GM23338 (cell line): ENCODE data around the gene PDLIM5. TPM values are rescaled to one million over a fixed set of nuclear protein-coding genes. Genes with fewer than 3 reads are reported as not detected.

Experiments
- ATAC-seq: fragments of 200-7000 bp; cut with Tn5 transposase; 3 replicates; pipeline ENCODE4 v1.9.1; 2020
- DNase-seq: peaks from one replicate; pipeline ENCODE4 v3.0.0-alpha.2; 2015; ENCODE audit warnings: low spot score
- H2AFZ ChIP-seq: fragments of 200-600 bp; sonication (generic); 2 replicates; pipeline ENCODE4 v1.8.0; 2016; ENCODE audit warnings: antibody characterized with exemption, mild to moderate bottlenecking, moderate library complexity
- H3F3A ChIP-seq: fragments of 200-600 bp; sonication (generic); replicated peaks from 2 replicates; pipeline ENCODE4 v1.8.0; 2017; ENCODE audit warnings: antibody characterized with exemption, mixed run types, low read depth
- H3K27ac ChIP-seq: fragments of 200-600 bp; sonication (generic); 2 replicates; pipeline ENCODE4 v1.6.1; 2016; ENCODE audit warnings: low read depth
- H3K27me3 ChIP-seq: fragments of 200-600 bp; sonication (generic); 2 replicates; pipeline ENCODE4 v1.8.0; 2016; ENCODE audit warnings: mild to moderate bottlenecking, mixed run types, moderate library complexity; ENCODE audit not compliant: insufficient read depth
- H3K36me3 ChIP-seq: fragments of 200-600 bp; sonication (generic); 2 replicates; pipeline ENCODE4 v1.8.0; 2016; ENCODE audit warnings: mild to moderate bottlenecking; ENCODE audit not compliant: insufficient read depth
- H3K4me1 ChIP-seq: fragments of 200-600 bp; sonication (generic); 2 replicates; pipeline ENCODE4 v1.8.0; 2016; ENCODE audit warnings: mild to moderate bottlenecking, moderate library complexity; ENCODE audit not compliant: insufficient read depth
- H3K4me2 ChIP-seq: fragments of 200-600 bp; sonication (generic); 2 replicates; pipeline ENCODE4 v1.7.1; 2017; ENCODE audit warnings: mixed run types
- H3K4me3 ChIP-seq: fragments of 200-600 bp; sonication (generic); 2 replicates; pipeline ENCODE4 v1.6.1; 2016; ENCODE audit warnings: mixed run types
- H3K79me2 ChIP-seq: fragments of 200-600 bp; sonication (generic); replicated peaks from 2 replicates; pipeline ENCODE4 v1.8.0; 2017; ENCODE audit warnings: mild to moderate bottlenecking; ENCODE audit not compliant: insufficient read depth
- H3K9me2 ChIP-seq: fragments of 200-600 bp; sonication (generic); 2 replicates; pipeline ENCODE4 v1.8.0; 2017; ENCODE audit not compliant: insufficient read depth
- H4K20me1 ChIP-seq: fragments of 200-600 bp; sonication (generic); replicated peaks from 2 replicates; pipeline ENCODE4 v1.8.0; 2017; ENCODE audit warnings: mild to moderate bottlenecking; ENCODE audit not compliant: insufficient read depth
- H3K27ac Mint-ChIP-seq: 2 replicates; pipeline ENCODE4 v1.8.0; 2020; ENCODE audit warnings: inconsistent platforms, mild to moderate bottlenecking, moderate library complexity, mixed read lengths
- H3K27me3 Mint-ChIP-seq: 3 replicates; pipeline ENCODE4 v1.8.0; 2022; ENCODE audit warnings: low read depth, mild to moderate bottlenecking, moderate library complexity, mixed read lengths, inconsistent platforms; ENCODE audit not compliant: insufficient read depth, poor library complexity
- H3K36me3 Mint-ChIP-seq: 3 replicates; pipeline ENCODE4 v1.8.0; 2021; ENCODE audit warnings: low read depth, mild to moderate bottlenecking, inconsistent platforms, moderate library complexity, mixed read lengths
- H3K4me1 Mint-ChIP-seq: 3 replicates; pipeline ENCODE4 v1.8.0; 2020; ENCODE audit warnings: mild to moderate bottlenecking, inconsistent platforms, mixed read lengths
- H3K4me3 Mint-ChIP-seq: 3 replicates; pipeline ENCODE4 v1.8.0; 2021; ENCODE audit warnings: moderate library complexity, mild to moderate bottlenecking, inconsistent platforms, mixed read lengths
- H3K9me3 Mint-ChIP-seq: 3 replicates; pipeline ENCODE4 v1.8.0; 2020; ENCODE audit warnings: moderate library complexity, mild to moderate bottlenecking, inconsistent platforms, mixed read lengths
- CREB1 ChIP-seq: fragments of 250-450 bp; sonication (Bioruptor Pico); IDR thresholded peaks from 2 replicates; pipeline ENCODE4 v1.5.0; 2020; ENCODE audit warnings: low read depth, mild to moderate bottlenecking, moderate library complexity
- EZH2 ChIP-seq: fragments of 200-600 bp; sonication (generic); IDR thresholded peaks from one replicate; pipeline ENCODE4 v1.8.0; 2017; ENCODE audit warnings: antibody characterized with exemption, mild to moderate bottlenecking, low read depth; ENCODE audit not compliant: unreplicated experiment
- EZH2phosphoT487 ChIP-seq: fragments of 200-600 bp; sonication (generic); IDR thresholded peaks from one replicate; pipeline ENCODE4 v1.8.1; 2018; ENCODE audit warnings: antibody characterized with exemption; ENCODE audit not compliant: unreplicated experiment
- JUNB ChIP-seq: IDR thresholded peaks from one replicate; pipeline ENCODE4 v1.6.1; 2016; ENCODE audit warnings: antibody characterized with exemption; ENCODE audit not compliant: unreplicated experiment
- NANOG ChIP-seq: IDR thresholded peaks from 2 replicates; pipeline ENCODE4 v1.6.1; 2016; ENCODE audit warnings: antibody characterized with exemption, borderline replicate concordance
- POLR2AphosphoS5 ChIP-seq: IDR thresholded peaks from 2 replicates; pipeline ENCODE4 v1.6.1; 2016; ENCODE audit warnings: antibody characterized with exemption, low read depth
- STAT1 ChIP-seq: IDR thresholded peaks from one replicate; pipeline ENCODE4 v1.6.1; 2016; ENCODE audit warnings: antibody characterized with exemption; ENCODE audit not compliant: unreplicated experiment
- ZNF114 ChIP-seq: fragments of 250-450 bp; sonication (Bioruptor Pico); IDR thresholded peaks from 2 replicates; pipeline ENCODE4 v1.5.0; 2020; ENCODE audit warnings: mild to moderate bottlenecking, moderate library complexity
- polyA plus RNA-seq: library from polyadenylated mRNA; unstranded; fragments of >200 nt; fragmentation: Nextera tagmentation; extraction: Ambion mirVana; gene quantifications from 2 replicates; pipeline ENCODE4 v1.2.1, GENCODE V29; 2016
- total RNA-seq: library from RNA; depleted of rRNA; stranded (reverse); fragments of >200 nt; shearing (Covaris generic); gene quantifications from 2 replicates; pipeline ENCODE4 v1.2.3, GENCODE V29; 2014
- TF ChIP-seq, protein P1 (sequence below): IDR thresholded peaks from 2 replicates; pipeline ENCODE4 v1.6.1; 2016; ENCODE audit warnings: antibody characterized with exemption
- TF ChIP-seq, protein P2 (sequence below): fragments of 250-450 bp; sonication (Bioruptor Pico); IDR thresholded peaks from 2 replicates; pipeline ENCODE4 v1.5.0; 2020; ENCODE audit warnings: mild to moderate bottlenecking, moderate library complexity
- TF ChIP-seq, protein P3 (sequence below): IDR thresholded peaks from one replicate; pipeline ENCODE4 v1.6.1; 2018; ENCODE audit warnings: antibody characterized with exemption; ENCODE audit not compliant: unreplicated experiment

PDLIM5 gene
- total and polyA plus RNA-seq, 2 experiments from 2014 or later: 45.2 to 53.0 TPM

DNA sequence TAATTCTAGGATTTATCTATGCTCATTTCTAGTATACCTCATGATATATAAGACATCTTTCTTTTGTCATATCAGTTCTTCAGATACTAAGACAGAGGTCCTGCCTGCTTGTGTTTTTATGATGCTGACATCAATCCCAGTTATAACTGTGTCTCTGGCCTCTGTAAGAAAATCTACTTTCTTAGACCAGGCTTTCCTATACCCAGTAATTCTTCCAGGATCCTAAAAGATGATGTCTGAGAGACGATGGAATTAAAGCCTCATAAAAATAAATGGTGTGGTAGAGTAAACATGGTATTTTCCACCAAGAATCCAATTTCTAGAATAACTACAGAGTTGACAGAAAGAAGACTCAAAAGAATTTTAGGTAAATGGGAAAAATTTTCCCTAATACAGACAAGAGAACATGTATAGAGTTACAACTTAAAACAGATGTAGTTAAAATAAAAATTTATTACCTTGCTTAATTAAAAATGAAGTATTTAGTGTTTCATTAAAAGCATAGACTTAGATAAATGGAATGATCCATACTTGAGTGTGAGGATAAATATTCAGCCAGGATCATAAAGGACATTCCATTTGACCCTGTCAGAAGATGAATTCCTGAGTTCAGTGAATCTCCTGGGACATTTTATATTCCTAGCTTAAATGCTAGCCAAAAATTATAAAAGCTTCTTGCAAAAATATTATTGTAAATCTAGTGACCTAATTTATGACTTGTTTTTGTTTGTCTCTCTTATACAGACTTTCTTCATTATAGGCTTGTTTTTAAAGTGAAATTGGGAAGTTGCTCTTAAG is 137.4 kb downstream of the PDLIM5 start:
- H3F3A ChIP-seq: no peaks in the 10 kb centered on the region
- peaks cover under 1% of the 10 kb centered on the region; the same call in 1 of the 3 replicates for H3K4me1 Mint-ChIP-seq
- no peaks in the 10 kb centered on the region for H3K9me2 ChIP-seq
- no peak overlapping the region for H3K4me3 Mint-ChIP-seq
- H3K9me3 Mint-ChIP-seq: no peaks in the 10 kb centered on the region
- H3K27ac ChIP-seq: no peak overlapping the region
- no peak overlapping the region for H3K27ac Mint-ChIP-seq
- H2AFZ ChIP-seq: no peak overlapping the region
- no peaks in the 10 kb centered on the region for H3K79me2 ChIP-seq
- H3K4me3 ChIP-seq: no peak overlapping the region
- no peaks in the 10 kb centered on the region for H4K20me1 ChIP-seq
- no peaks in the 10 kb centered on the region for H3K36me3 ChIP-seq
- no peaks in the 10 kb centered on the region for H3K27me3 Mint-ChIP-seq
- peaks cover 13% of the 10 kb centered on the region for H3K36me3 Mint-ChIP-seq
- no peaks in the 10 kb centered on the region for H3K4me1 ChIP-seq
- no peak for DNase-seq
- no peak overlapping the region for H3K4me2 ChIP-seq
- TF ChIP-seq ZNF114 (no peak), NANOG (no peak), POLR2AphosphoS5 (no peak), EZH2phosphoT487 (no peak), STAT1 (no peak), EZH2 (no peak), JUNB (no peak), CREB1 (CRISPR knock-in tag) (no peak)
- TF ChIP-seq, protein P1, sequence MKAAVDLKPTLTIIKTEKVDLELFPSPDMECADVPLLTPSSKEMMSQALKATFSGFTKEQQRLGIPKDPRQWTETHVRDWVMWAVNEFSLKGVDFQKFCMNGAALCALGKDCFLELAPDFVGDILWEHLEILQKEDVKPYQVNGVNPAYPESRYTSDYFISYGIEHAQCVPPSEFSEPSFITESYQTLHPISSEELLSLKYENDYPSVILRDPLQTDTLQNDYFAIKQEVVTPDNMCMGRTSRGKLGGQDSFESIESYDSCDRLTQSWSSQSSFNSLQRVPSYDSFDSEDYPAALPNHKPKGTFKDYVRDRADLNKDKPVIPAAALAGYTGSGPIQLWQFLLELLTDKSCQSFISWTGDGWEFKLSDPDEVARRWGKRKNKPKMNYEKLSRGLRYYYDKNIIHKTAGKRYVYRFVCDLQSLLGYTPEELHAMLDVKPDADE: no peak
- TF ChIP-seq, protein P2, sequence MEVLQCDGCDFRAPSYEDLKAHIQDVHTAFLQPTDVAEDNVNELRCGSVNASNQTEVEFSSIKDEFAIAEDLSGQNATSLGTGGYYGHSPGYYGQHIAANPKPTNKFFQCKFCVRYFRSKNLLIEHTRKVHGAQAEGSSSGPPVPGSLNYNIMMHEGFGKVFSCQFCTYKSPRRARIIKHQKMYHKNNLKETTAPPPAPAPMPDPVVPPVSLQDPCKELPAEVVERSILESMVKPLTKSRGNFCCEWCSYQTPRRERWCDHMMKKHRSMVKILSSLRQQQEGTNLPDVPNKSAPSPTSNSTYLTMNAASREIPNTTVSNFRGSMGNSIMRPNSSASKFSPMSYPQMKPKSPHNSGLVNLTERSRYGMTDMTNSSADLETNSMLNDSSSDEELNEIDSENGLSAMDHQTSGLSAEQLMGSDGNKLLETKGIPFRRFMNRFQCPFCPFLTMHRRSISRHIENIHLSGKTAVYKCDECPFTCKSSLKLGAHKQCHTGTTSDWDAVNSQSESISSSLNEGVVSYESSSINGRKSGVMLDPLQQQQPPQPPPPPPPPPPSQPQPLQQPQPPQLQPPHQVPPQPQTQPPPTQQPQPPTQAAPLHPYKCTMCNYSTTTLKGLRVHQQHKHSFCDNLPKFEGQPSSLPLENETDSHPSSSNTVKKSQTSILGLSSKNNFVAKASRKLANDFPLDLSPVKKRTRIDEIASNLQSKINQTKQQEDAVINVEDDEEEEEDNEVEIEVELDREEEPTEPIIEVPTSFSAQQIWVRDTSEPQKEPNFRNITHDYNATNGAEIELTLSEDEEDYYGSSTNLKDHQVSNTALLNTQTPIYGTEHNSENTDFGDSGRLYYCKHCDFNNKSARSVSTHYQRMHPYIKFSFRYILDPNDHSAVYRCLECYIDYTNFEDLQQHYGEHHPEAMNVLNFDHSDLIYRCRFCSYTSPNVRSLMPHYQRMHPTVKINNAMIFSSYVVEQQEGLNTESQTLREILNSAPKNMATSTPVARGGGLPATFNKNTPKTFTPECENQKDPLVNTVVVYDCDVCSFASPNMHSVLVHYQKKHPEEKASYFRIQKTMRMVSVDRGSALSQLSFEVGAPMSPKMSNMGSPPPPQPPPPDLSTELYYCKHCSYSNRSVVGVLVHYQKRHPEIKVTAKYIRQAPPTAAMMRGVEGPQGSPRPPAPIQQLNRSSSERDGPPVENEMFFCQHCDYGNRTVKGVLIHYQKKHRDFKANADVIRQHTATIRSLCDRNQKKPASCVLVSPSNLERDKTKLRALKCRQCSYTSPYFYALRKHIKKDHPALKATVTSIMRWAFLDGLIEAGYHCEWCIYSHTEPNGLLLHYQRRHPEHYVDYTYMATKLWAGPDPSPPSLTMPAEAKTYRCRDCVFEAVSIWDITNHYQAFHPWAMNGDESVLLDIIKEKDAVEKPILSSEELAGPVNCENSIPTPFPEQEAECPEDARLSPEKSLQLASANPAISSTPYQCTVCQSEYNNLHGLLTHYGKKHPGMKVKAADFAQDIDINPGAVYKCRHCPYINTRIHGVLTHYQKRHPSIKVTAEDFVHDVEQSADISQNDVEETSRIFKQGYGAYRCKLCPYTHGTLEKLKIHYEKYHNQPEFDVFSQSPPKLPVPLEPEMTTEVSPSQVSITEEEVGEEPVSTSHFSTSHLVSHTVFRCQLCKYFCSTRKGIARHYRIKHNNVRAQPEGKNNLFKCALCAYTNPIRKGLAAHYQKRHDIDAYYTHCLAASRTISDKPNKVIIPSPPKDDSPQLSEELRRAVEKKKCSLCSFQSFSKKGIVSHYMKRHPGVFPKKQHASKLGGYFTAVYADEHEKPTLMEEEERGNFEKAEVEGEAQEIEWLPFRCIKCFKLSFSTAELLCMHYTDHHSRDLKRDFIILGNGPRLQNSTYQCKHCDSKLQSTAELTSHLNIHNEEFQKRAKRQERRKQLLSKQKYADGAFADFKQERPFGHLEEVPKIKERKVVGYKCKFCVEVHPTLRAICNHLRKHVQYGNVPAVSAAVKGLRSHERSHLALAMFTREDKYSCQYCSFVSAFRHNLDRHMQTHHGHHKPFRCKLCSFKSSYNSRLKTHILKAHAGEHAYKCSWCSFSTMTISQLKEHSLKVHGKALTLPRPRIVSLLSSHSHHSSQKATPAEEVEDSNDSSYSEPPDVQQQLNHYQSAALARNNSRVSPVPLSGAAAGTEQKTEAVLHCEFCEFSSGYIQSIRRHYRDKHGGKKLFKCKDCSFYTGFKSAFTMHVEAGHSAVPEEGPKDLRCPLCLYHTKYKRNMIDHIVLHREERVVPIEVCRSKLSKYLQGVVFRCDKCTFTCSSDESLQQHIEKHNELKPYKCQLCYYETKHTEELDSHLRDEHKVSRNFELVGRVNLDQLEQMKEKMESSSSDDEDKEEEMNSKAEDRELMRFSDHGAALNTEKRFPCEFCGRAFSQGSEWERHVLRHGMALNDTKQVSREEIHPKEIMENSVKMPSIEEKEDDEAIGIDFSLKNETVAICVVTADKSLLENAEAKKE: no peak
- TF ChIP-seq, protein P3, sequence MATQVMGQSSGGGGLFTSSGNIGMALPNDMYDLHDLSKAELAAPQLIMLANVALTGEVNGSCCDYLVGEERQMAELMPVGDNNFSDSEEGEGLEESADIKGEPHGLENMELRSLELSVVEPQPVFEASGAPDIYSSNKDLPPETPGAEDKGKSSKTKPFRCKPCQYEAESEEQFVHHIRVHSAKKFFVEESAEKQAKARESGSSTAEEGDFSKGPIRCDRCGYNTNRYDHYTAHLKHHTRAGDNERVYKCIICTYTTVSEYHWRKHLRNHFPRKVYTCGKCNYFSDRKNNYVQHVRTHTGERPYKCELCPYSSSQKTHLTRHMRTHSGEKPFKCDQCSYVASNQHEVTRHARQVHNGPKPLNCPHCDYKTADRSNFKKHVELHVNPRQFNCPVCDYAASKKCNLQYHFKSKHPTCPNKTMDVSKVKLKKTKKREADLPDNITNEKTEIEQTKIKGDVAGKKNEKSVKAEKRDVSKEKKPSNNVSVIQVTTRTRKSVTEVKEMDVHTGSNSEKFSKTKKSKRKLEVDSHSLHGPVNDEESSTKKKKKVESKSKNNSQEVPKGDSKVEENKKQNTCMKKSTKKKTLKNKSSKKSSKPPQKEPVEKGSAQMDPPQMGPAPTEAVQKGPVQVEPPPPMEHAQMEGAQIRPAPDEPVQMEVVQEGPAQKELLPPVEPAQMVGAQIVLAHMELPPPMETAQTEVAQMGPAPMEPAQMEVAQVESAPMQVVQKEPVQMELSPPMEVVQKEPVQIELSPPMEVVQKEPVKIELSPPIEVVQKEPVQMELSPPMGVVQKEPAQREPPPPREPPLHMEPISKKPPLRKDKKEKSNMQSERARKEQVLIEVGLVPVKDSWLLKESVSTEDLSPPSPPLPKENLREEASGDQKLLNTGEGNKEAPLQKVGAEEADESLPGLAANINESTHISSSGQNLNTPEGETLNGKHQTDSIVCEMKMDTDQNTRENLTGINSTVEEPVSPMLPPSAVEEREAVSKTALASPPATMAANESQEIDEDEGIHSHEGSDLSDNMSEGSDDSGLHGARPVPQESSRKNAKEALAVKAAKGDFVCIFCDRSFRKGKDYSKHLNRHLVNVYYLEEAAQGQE: no peak
- no peaks in the 10 kb centered on the region for H3K27me3 ChIP-seq
- ATAC-seq: no peak
